ENCODE data around the gene HECW1. TPM values are rescaled to one million over a fixed set of nuclear protein-coding genes. Genes with fewer than 3 reads are reported as not detected.
A peak's percentile ranks its signal among the peaks of the same experiment; 100 is the strongest.

The HECW1 gene
- total and polyA plus RNA-seq, 2 of the 13 experiments (the other 11 are each of a cell fraction or from before 2014, with no cell fraction given), result not detected

DNA sequence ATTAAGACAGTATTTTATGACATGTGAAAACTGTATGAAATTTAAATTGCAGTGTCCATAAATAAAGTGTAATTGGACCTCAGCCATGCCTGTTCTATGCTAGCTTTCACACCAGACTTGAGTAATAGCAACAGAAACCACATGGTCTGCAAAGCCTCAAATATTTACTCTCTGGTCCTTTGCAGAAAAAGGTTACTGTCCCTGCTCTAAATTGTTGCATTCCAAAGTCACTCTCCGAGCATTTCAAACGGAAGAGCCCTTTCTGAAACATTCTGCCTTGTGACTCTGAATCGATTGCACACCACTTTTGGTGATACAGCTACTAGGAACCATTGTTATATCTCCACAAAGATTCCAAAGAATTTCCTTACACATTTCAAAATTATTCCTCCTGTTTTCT, 389.4 kb downstream of the HECW1 start (continued):
- TF ChIP-seq TBX2 (CRISPR knock-in tag; IDR thresholded peaks at IDR 0.05; ENCODE audit: borderline replicate concordance) (peak; percentile 79), TCF7 (IDR thresholded peaks at IDR 0.05; ENCODE audit: low read depth) (peak; percentile 48), TAF15 (IDR thresholded peaks at IDR 0.05; ENCODE audit: low read depth, low read length, poor library complexity, severe bottlenecking) (no peak), USF2 (IDR thresholded peaks at IDR 0.05; ENCODE audit: low read depth, low read length) (no peak), USF2 (CRISPR knock-in tag; IDR thresholded peaks at IDR 0.05; ENCODE audit: borderline replicate concordance) (peak; percentile 49; the same call in 1 of the 2 replicates), HCFC1 (IDR thresholded peaks at IDR 0.05; ENCODE audit: low read depth, low read length) (no peak), NFIC (IDR thresholded peaks at IDR 0.05; ENCODE audit: low read length) (peak; percentile 77), ZMYM3 (CRISPR knock-in tag; IDR thresholded peaks at IDR 0.05) (peak; percentile 49; the same call in 1 of the 2 replicates), POLR2AphosphoS5 (IDR thresholded peaks at IDR 0.05; ENCODE audit: low read depth, low read length) (no peak), KAT8 (CRISPR knock-in tag; IDR thresholded peaks at IDR 0.05) (peak; percentile 63), GLI4 (CRISPR knock-in tag; IDR thresholded peaks at IDR 0.05; ENCODE audit: borderline replicate concordance) (no peak), MED1 (CRISPR knock-in tag; IDR thresholded peaks at IDR 0.05) (peak; percentile 79), RBM39 (IDR thresholded peaks at IDR 0.05; ENCODE audit: low read depth, low read length, poor library complexity, severe bottlenecking) (no peak), RFXANK (CRISPR knock-in tag; IDR thresholded peaks at IDR 0.05) (no peak), ZNF530 (CRISPR knock-in tag; IDR thresholded peaks at IDR 0.05; ENCODE audit: low read depth) (no peak), MEF2D (CRISPR knock-in tag; IDR thresholded peaks at IDR 0.05) (peak; percentile 43; the same call in 1 of the 2 replicates), ZNF616 (CRISPR knock-in tag; IDR thresholded peaks at IDR 0.05; ENCODE audit: low read depth) (no peak), POGZ (CRISPR knock-in tag; IDR thresholded peaks at IDR 0.05) (peak; percentile 74; the same call in 1 of the 2 replicates), SRSF1 (optimal IDR thresholded peaks at IDR 0.05; ENCODE audit: low read depth, low read length) (no peak), MTA1 (CRISPR knock-in tag; IDR thresholded peaks at IDR 0.05; ENCODE audit: borderline replicate concordance) (no peak), ELF1 (CRISPR knock-in tag; IDR thresholded peaks at IDR 0.05) (0 out of 2 replicates have a peak, but pooled peaks have one; percentile 38), FOSL2 (CRISPR knock-in tag; IDR thresholded peaks at IDR 0.05) (peak; percentile 33; the same call in 1 of the 2 replicates), NFYB (CRISPR knock-in tag; IDR thresholded peaks at IDR 0.05) (no peak), PAX8 (CRISPR knock-in tag; IDR thresholded peaks at IDR 0.05; ENCODE audit: borderline replicate concordance) (no peak), ZNF782 (CRISPR knock-in tag; IDR thresholded peaks at IDR 0.05; ENCODE audit: borderline replicate concordance) (no peak), ZNF496 (CRISPR knock-in tag; IDR thresholded peaks at IDR 0.05; ENCODE audit: insufficient replicate concordance) (no peak), MIXL1 (CRISPR knock-in tag; IDR thresholded peaks at IDR 0.05) (peak; percentile 79), HMG20B (CRISPR knock-in tag; conservative IDR thresholded peaks at IDR 0.05) (0 out of 2 replicates have a peak, but pooled peaks have one; percentile 39)
- TF ChIP-seq, protein P1, sequence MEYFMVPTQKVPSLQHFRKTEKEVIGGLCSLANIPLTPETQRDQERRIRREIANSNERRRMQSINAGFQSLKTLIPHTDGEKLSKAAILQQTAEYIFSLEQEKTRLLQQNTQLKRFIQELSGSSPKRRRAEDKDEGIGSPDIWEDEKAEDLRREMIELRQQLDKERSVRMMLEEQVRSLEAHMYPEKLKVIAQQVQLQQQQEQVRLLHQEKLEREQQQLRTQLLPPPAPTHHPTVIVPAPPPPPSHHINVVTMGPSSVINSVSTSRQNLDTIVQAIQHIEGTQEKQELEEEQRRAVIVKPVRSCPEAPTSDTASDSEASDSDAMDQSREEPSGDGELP (IDR thresholded peaks at IDR 0.05; ENCODE audit: borderline replicate concordance, low read depth), result peak; percentile 61; the same call in 1 of the 2 replicates
- TF ChIP-seq, protein P2, sequence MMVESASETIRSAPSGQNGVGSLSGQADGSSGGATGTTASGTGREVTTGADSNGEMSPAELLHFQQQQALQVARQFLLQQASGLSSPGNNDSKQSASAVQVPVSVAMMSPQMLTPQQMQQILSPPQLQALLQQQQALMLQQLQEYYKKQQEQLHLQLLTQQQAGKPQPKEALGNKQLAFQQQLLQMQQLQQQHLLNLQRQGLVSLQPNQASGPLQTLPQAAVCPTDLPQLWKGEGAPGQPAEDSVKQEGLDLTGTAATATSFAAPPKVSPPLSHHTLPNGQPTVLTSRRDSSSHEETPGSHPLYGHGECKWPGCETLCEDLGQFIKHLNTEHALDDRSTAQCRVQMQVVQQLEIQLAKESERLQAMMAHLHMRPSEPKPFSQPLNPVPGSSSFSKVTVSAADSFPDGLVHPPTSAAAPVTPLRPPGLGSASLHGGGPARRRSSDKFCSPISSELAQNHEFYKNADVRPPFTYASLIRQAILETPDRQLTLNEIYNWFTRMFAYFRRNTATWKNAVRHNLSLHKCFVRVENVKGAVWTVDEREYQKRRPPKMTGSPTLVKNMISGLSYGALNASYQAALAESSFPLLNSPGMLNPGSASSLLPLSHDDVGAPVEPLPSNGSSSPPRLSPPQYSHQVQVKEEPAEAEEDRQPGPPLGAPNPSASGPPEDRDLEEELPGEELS (CRISPR knock-in tag; IDR thresholded peaks at IDR 0.05), result peak; percentile 82

Measured in HepG2 (cell line).